ENCODE measurements around the gene PNMA8C. TPM values are rescaled to one million over a fixed set of nuclear protein-coding genes. Genes with fewer than 3 reads are reported as not detected.

The PNMA8C gene
- total and polyA plus RNA-seq, 8 donors: 0.05 to 0.18 TPM; not detected in 6

DNA sequence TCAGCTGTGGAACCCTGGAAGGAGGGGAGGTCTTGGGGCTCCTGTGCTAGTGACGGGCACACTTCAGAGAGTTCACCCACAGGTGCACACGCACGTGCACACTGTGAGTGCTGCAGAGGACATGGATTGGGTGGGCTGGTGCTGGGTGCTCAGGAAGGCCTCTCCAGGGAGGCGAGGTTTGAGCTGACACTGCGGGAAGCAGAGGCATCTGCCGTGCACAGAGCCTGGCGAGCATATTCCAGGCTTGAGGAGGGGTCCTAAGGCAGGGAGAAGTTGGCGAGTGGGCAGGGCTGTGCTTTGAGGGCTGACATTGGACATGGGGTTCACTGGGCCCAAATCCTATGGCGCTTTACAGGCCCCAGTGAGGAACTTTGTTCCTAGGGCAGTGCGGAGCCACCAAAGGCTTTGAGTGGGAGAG is 41.0 kb downstream of the PNMA8C start:
- H3K9me3 ChIP-seq: no peaks in the 10 kb centered on the region
- no peak overlapping the region for H3K4me3 ChIP-seq
- TF ChIP-seq POLR2AphosphoS5 (IDR thresholded peaks at IDR 0.05) (no peak), EP300 (IDR thresholded peaks at IDR 0.05) (no peak), POLR2A (IDR thresholded peaks at IDR 0.05) (no peak)
- TF ChIP-seq, protein P1, sequence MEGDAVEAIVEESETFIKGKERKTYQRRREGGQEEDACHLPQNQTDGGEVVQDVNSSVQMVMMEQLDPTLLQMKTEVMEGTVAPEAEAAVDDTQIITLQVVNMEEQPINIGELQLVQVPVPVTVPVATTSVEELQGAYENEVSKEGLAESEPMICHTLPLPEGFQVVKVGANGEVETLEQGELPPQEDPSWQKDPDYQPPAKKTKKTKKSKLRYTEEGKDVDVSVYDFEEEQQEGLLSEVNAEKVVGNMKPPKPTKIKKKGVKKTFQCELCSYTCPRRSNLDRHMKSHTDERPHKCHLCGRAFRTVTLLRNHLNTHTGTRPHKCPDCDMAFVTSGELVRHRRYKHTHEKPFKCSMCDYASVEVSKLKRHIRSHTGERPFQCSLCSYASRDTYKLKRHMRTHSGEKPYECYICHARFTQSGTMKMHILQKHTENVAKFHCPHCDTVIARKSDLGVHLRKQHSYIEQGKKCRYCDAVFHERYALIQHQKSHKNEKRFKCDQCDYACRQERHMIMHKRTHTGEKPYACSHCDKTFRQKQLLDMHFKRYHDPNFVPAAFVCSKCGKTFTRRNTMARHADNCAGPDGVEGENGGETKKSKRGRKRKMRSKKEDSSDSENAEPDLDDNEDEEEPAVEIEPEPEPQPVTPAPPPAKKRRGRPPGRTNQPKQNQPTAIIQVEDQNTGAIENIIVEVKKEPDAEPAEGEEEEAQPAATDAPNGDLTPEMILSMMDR (IDR thresholded peaks at IDR 0.05): no peak
- no peak for DNase-seq
- H3K4me1 ChIP-seq: peaks cover 7 to 12% (median 9%) of the 10 kb centered on the region in 4 donors
- intact Hi-C loops (cut with DNase I; ENCODE audit: low total_unique reads): no loop called here
- H3K36me3 ChIP-seq: peaks cover 73 to 100% (median 97%) of the 10 kb centered on the region in 4 donors
- 92 to 98% (median 96%) methylated on average over 8 to 10 of the region's 10 CpGs for WGBS, 5 donors
- H3K27ac ChIP-seq: no peak overlapping the region
- H3K27me3 ChIP-seq: no peaks in the 10 kb centered on the region

DNA sequence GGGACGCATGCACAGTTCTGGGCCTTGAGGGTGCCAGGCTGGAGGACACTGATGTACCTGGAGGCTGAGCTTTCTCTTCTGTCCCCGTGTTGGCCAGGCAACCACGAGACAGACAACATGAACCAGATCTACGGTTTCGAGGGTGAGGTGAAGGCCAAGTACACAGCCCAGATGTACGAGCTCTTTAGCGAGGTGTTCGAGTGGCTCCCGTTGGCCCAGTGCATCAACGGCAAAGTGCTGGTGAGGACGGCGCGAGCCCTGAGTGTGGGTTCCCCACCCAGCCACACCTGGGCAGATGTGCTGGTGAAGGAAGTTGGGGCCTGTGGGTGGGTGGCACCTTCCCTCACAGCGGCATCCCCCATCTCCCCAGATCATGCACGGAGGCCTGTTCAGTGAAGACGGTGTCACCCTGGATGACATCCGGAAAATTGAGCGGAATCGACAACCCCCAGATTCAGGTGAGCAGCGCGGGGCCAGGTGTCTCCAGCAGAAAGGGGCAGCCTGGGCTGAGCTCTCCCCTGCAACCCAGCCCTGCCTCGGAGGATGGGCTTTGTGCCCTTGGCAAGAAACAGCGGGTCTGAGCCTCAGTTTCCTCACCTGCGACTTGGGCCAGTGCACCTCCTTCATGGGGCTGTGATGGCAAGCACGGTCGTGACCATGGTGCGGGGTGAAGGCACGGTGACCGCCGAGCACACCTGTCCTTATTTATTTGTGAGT is 41.6 kb downstream of the PNMA8C start:
- peaks cover 77 to 100% (median 99%) of the 10 kb centered on the region in 4 donors for H3K36me3 ChIP-seq
- TF ChIP-seq POLR2A (IDR thresholded peaks at IDR 0.05) (no peak), POLR2AphosphoS5 (IDR thresholded peaks at IDR 0.05) (no peak), EP300 (IDR thresholded peaks at IDR 0.05) (no peak)
- TF ChIP-seq, protein P1 (IDR thresholded peaks at IDR 0.05): no peak
- H3K27ac ChIP-seq: no peak overlapping the region
- intact Hi-C loops (cut with DNase I; ENCODE audit: low total_unique reads): no loop called here
- H3K4me1 ChIP-seq: peaks cover 1 to 7% (median 4%) of the 10 kb centered on the region in 4 donors
- H3K4me3 ChIP-seq: no peak overlapping the region
- DNase-seq: no peak
- no peaks in the 10 kb centered on the region for H3K9me3 ChIP-seq
- H3K27me3 ChIP-seq: no peaks in the 10 kb centered on the region
- WGBS, 5 donors: 91 to 97% (median 96%) methylated on average over 27 to 30 of the region's 30 CpGs

DNA sequence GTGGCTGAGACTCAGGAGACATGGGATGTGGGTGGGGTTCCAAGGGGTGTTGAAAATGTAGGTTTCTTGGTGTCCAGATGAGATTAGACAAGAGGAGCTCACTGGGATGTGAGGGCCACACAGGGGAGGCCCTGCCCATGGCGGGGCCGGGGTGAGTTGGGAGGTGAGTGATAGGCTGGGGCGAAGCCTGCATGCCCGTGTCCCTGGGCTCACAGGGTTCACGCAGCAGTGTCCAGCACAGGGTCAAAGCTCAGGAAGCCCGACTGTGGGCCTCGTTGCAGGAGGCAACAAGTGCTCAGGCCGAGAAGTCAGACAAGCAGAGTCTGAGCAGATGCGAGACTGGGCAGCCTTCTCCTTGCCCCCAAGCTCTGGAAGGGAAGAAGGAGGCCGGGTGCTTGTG is 42.6 kb downstream of the PNMA8C start:
- H3K27ac ChIP-seq: no peak overlapping the region
- DNase-seq: no peak
- H3K27me3 ChIP-seq: no peaks in the 10 kb centered on the region
- H3K36me3 ChIP-seq: peaks cover 75 to 100% (median 99%) of the 10 kb centered on the region in 4 donors
- WGBS, 5 donors: 90 to 96% (median 93%) methylated on average over 10 of the region's 10 CpGs
- intact Hi-C loops (cut with DNase I; ENCODE audit: low total_unique reads): no loop called here
- H3K9me3 ChIP-seq: no peaks in the 10 kb centered on the region
- TF ChIP-seq POLR2AphosphoS5 (IDR thresholded peaks at IDR 0.05) (no peak), POLR2A (IDR thresholded peaks at IDR 0.05) (no peak), EP300 (IDR thresholded peaks at IDR 0.05) (no peak)
- TF ChIP-seq, protein P1 (IDR thresholded peaks at IDR 0.05): no peak
- no peak overlapping the region for H3K4me3 ChIP-seq
- H3K4me1 ChIP-seq: no peaks in the 10 kb centered on the region

DNA sequence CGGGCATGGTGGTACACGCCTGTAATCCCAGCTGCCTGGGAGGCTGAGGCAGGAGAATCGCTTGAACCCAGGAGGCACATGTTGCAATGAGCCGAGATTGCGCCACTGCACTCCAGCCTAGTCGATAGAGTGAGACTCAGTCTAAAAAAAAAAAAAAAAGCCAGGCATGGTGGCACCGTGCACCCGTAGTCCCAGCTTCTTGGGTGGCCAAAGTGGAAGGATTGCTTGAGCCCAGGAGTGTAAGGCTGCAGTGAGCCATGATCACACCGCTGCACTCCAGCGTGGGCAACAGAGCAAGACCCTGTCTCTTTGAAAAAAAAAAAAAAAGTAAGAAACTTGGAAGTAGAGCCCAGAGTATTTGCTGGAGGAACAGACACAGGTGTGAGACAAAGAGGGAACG is 43.1 kb downstream of the PNMA8C start:
- Histone ChIP-seq H3K4me1 (no peaks in the 10 kb centered on the region), H3K27me3 (no peaks in the 10 kb centered on the region), H3K36me3 (peaks cover 71 to 100% (median 98%) of the 10 kb centered on the region in 4 donors), H3K27ac (no peak overlapping the region), H3K4me3 (no peak overlapping the region), H3K9me3 (no peaks in the 10 kb centered on the region)
- 83 to 94% (median 88%) methylated on average over 11 of the region's 11 CpGs for WGBS, 5 donors
- intact Hi-C loops (cut with DNase I; ENCODE audit: low total_unique reads): no loop called here
- TF ChIP-seq POLR2A (IDR thresholded peaks at IDR 0.05): no peak
- no peak for DNase-seq

DNA sequence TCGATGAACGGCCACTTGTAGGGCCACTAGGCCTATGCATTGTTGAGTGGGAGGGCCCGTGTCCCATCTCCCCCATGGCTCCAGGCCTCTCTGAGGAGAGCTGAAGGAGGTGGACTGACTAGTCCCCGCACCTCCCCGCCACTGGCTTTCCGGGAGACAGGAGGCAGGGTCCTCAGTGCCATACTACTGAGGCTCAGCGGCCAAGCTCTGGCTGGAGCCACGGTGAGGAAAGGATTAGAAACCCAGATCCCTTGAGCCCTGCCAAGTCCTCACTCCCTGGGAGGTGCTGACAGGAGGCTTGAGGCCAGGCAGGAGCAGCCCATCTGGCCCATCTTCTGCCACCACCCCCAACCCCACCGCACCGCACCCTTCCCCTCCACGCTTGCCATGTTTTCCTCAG is 44.3 kb downstream of the PNMA8C start:
- intact Hi-C loops (cut with DNase I; ENCODE audit: low total_unique reads): no loop called here
- H3K4me1 ChIP-seq: peaks cover 0 to under 1% (median 0%) of the 10 kb centered on the region in 4 donors
- no peaks in the 10 kb centered on the region for H3K9me3 ChIP-seq
- no peaks in the 10 kb centered on the region for H3K27me3 ChIP-seq
- no peak for DNase-seq
- H3K36me3 ChIP-seq: peaks cover 59 to 100% (median 96%) of the 10 kb centered on the region in 4 donors
- no peak overlapping the region for H3K4me3 ChIP-seq
- WGBS, 5 donors: 87 to 92% (median 90%) methylated on average over 5 to 11 of the region's 11 CpGs
- H3K27ac ChIP-seq: no peak overlapping the region
- TF ChIP-seq EP300 (IDR thresholded peaks at IDR 0.05) (no peak), POLR2A (IDR thresholded peaks at IDR 0.05) (no peak), POLR2AphosphoS5 (IDR thresholded peaks at IDR 0.05) (no peak)
- TF ChIP-seq, protein P1 (IDR thresholded peaks at IDR 0.05): no peak
